ENCODE data around the gene HLTF.

- TF ChIP-seq POLR2AphosphoS5 (IDR thresholded peaks at IDR 0.05; ENCODE audit: borderline replicate concordance, low read depth, low read length) (no peak), EZH2 (IDR thresholded peaks at IDR 0.05) (no peak), FOXP2 (optimal IDR thresholded peaks at IDR 0.05; ENCODE audit: control extremely low read depth, extremely low read length, insufficient read depth) (no peak)
These were observed 18.4 kb downstream of the HLTF start for GRCh38 chr3:149067883-149068282.
